Kidney glomerular epithelial cell (primary cell): Measurements from ENCODE around the gene LSM3.

Source experiments
- DNase-seq: peaks from one replicate; lab custom pipeline; 2025; lab: John Stamatoyannopoulos, UW

The LSM3 gene

DNA sequence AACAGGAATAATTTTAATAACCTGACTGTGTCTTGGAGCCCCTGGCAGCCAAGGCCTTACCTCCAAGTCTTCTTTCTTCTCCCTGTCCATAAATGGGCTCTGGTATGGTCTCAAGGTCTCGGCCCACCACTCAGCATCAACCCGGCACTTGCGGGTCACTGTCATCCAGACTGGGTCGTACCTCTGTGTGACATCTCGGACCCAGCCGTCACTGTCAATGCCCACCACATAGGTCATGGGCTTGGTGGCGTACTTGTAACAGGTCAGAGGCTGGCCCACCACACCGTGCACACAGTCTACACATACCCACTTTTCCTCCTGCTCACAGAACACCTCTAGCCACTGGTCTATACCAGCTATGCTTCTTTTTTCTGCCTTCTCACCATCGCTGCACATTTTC, 20.7 kb upstream of the LSM3 start:
- DNase-seq, result no peak

DNA sequence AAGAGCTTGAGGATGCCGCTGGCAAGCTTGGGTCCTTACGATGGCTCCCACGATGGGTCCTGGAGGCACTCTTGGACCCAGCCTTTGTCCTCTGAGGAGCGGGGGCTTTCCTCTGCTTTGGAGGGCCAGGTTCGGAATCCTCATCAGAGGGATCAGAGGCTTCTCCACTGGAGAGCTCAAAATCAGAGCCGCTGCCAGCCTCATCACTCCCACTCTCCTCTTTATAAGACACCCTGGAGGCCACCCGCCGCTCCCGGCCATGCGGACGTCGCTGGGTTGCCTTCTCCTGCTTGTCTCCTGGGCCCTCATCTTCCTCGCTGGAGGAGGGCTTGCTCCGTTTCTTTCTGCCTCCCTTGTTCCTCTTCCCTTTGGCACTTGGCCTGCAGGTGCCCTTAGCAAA, 20.2 kb upstream of the LSM3 start:
- no peak for DNase-seq

DNA sequence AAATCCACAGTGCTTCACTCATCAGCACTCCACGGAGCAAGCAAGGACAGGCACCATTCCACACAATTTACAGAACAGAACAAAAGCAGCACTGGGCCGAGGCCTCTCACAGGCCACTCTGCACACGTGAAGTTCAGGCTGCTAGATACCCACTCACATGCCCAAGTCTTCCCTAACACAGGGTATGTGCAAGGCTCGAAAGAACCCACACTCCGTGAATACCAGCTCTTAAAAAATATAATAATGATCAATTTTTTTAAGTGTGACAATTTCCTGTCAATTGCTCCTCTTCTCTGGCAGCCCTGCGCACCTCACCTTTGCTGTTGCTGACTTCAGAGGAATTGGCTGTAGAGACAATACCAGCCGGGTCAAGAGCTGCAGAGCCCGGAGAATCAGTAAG, 19.2 kb upstream of the LSM3 start:
- no peak for DNase-seq

DNA sequence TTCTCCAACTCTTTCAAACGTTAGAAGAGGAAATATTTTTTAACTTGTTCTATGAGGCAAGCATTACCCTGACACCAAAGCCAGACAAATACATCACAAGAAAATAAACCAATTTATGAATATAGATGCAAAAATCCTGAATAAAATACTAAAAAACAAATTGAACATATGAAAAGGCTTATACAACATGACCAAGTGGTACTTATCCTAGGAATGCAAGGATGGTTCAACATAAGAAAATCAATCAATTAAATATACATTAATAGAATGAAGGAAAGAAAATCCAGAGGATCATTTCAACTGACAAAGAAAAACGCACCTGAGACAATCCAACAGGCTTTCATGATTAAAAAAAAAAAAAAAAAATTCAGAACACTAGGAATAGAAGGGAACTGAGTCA, 17.3 kb upstream of the LSM3 start:
- no peak for DNase-seq

DNA sequence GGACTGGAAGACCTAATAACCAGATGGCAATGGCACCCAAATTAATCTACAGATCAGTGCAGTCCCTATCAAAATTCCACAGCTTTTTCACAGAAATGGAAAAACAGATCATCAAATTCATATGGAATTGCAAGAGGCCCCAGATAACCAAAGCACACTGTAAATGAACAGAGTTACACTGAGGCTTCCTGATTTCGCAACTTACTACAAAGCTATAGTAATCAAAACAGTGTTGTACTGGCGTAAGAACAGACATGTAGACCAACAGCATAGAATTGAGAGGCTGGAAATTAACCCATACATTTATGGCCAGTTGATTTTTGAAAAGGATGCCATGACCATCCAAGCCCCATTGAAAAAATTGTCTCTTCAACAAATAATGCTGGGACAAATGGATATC, 16.4 kb upstream of the LSM3 start:
- no peak for DNase-seq

DNA sequence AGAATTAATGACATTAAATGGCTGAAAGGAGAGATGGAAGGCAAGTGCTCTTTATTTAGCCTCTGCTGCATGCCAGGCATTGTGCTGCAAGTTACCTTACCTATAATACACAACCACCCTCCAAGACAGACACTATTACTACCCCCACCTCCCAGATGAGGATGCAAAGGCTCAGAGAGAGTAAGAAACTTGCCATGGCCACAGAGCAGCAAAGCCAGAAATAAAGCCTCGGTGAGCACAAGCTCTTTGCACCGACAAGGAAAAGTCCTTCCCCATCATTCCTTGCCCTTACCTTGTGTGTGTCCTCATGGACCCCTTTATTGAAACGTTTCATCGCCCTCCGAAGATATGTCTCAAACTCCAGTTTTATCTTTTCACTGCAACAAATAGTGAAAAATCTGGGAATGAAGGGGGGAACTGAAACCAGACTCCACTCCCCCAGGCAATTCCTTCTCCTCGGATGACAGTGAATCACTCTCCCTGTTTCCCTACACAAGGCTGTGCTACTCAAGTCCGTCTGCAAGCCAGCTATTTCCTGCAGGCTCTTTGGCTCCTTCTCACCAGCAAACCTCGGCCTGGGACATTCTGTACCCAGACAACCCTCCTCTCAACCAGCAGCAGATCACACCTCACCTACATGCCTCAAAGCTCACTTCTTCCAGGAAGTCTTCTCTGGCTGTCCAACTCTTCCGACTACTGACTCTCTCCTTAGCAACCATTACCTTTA, 11.6 kb upstream of the LSM3 start:
- DNase-seq, result no peak

DNA sequence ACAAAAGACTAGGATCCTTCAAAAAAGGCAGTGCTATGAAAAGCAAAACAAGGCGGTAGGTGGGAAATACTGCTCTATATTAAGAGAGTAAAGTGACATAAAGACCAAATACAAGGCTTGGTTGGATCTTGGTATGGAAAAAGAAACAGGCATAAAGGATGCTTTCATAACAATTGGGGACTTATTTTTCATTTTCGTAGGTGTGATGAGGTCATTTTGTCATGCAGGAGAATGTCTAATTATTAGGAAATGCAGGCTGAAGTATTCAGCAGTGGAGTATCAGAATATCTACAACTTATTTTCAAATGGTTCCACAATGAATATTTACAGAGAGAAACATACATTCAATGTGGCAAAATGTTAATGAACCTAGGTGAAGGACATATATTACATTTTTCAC, 9.2 kb upstream of the LSM3 start:
- DNase-seq, result no peak

DNA sequence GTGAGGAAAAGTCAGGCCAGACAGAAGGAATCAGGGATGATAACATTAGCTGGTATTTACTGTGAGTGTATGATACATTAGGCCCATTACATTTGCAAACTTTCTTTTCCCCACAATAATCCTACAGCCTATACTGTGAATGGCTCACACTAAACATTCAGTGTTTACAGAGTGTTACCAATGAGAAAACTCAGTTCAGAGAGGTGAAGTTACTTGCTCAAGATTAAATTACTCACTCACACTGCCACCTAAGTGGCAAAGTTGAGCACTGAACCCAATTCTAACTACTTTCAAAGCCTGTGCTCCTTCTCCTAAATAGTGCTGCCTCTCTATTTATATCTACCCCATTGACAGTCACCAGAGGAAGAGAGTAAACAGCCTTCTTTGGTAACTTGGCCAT, 8.7 kb upstream of the LSM3 start:
- no peak for DNase-seq

DNA sequence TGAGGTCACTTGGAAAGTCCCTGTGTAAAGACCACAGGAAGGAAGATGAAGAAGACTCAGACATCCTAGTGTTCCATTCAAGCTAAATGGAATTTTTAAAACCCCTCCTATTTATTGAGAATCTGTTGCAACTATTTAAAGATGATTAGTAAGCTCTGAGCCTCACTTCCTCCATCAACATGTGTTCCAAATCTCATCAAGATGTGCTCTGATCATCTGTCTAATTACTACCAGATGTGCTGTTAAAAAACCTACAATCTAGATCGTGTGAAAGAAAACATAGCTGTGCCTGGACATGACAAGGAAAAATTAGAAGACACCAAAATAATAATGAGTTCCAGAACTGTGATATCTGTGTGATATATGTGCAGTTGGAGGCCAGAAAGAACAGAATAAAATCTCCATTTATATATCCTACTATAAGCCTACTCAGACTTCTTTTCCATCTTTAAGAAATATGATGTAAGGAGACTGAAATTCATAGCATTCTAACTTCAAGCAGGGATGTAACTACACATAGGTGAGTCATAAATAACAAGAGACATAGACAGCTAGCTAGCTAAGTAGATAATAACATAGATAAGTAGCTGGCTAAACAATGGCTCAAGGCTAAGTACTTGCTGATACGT, 8.0 kb upstream of the LSM3 start:
- DNase-seq, result peak; percentile 17

DNA sequence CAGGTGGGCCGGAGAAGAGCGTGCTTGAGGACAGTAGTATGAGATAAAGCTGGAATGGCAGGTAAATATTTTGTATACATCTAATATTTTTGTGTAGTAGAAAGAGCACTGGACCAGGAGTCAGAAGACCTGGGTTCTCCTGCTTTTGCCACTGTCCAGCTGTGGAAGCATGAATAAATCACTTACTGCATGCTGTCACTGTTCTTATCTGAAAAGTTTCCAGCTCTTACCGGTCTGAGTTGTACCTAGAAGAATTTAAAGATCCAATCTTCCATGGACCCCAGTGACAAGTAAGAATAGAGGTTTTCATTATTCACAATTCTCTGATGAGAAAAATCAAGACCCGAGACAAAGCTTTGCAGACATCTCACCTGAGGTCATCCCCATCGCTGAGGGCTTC, 6.1 kb upstream of the LSM3 start:
- DNase-seq, result no peak

DNA sequence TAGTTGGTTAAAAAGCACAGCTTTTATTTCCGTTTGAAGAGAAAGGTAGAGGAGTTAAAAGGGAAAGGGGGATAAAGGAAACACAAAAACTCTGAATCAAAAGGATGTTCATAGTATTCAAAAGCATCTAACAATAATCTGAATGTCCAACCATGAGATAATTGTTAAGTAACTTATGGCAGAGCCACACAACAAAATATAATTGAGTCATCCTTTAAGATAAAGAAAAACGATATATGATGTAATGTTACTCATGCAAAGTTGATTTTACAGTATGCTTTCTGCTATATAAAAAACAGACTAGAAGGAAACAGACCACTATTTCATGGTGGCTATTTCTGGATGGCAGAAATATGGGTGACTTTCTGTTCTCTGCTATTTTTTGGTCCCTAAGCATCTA, 4.1 kb upstream of the LSM3 start:
- no peak for DNase-seq

DNA sequence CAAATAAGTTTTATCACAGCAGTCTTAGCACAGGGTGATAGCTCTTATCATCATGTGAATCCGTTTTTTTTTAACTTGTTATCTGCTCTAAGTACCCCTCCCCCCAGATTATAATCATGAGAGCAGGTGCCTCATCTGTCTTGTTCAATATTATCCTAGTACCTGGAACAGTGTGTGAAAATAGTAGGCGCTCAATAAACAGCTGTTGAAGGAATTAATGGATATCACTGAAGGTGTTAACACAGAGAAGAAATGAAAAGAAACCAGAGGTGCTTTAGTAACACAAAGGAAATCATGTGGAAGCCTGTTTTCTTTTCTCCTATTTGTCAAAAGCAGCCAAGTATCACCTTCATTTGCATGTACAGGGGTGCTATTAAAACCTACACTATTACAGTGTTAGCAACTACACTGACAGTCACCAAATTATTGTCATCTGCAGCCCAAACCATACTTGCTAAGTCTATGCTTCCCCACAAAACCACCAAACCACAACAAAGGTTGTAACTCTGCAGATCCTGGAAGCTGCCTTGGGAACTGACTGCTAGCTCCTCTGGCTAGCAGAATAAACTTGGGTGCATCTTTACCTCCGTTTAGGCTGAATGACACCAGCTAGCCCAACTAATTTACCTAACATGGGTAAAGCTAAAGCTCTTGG, 3.1 kb upstream of the LSM3 start:
- DNase-seq, result no peak

DNA sequence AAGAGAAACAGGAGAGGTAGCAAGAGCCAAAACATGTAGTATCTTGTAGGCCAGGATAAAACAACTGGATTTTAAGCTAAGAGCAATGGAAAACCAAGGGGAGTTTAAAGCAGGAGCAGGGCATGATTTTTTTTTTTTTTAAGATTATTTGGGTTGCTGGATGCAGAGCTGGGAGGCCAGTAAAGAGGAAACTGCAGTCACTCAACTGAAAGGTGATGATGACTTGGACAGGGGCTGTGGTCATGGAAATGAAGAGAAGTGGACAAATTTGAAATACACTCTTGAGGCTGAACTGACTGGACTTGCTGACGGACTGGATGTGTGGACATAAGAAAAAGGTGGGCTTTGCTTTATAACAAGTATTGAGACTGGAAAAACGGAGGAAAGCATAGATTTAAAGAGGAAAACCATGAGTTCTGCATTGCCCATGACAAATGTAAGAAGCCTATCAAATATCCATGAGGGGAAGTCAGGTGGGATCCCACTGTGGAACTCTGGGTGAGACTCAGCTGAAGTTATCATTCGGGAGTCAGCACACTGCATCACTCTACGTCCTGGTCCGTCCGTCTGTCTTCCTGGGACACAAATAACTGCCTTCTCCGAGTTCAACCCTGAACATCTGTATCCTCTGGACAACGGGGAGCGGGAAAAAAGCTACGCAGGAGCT, 904 bp upstream of the LSM3 start:
- DNase-seq, result no peak

DNA sequence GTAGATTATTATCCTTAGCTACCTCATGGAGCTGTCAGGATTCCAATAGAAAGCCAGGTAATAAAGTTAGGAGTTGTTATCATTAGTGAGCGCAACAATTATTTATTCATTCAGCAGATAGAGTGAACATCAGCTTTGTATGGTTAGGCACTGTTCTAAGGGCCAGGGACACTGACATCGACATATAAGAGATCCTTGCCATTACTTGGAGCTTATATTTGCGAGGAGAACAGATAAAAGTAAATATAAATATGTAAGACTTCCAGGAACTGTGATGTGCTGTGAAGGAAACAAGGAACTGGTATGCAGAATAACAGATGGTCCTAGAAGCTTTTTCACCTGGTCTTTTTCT, 473 bp downstream of the LSM3 start:
- no peak for DNase-seq

DNA sequence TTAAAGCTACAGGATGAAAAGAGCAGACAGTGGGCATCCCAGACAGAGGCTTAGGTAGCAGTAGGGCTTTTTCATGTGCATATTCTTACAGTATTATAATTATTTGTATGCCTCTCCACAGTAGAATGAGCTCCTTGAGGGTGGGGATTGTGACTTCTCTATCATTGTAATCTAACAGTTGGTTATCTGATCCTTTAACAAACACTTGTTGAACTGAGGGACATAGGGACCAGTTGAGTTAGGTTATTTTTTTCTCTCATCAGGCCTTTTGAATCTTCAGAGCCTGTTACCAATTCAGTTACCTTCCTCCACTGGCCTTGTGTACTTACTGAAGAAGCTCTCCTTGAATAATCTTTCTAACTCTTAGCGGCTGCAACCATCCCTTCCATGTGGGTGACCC, 1.2 kb downstream of the LSM3 start:
- DNase-seq, result no peak

DNA sequence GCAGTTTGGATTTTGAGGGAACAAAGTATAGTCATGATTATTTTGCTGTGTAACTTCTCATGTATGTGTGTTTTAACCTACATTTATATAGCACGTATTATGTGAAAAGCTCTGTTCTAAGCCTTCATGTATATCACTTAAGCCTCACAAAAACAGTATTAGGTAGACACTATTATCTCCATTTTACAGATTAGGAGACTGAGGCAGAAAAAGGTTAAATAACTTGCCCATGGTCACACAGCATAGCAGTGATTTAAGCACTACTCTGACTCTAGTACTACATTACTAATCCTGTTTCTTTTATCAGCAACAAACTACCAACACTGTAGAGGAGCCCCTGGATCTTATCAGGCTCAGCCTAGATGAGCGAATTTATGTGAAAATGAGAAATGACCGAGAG, 2.6 kb downstream of the LSM3 start:
- no peak for DNase-seq

DNA sequence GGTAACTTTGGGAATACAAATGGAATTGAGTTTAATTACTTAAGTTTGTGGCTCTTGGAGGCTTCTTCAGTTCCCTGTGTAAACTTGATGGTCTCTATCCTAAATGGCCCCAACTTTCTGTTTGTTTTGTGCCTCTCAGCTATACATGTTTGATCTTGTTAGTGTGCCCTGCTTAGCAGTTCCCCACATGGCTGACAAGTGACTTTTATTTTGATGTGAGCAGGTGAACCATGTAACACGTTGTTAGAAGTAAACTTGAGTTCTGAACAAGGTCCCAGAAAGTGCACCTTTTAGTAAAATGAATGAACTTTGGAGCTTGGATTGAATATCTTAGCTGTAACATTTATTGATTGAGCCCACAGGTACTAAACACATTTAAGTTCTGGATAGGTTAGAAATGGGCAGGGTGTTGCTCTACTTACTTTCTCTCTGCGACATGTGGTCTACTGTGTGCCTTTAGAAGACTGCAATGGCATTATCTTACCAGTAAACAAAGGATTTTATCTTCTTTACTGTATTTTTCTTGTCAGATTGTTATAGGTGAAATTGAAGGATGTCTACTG, 4.5 kb downstream of the LSM3 start:
- no peak for DNase-seq

DNA sequence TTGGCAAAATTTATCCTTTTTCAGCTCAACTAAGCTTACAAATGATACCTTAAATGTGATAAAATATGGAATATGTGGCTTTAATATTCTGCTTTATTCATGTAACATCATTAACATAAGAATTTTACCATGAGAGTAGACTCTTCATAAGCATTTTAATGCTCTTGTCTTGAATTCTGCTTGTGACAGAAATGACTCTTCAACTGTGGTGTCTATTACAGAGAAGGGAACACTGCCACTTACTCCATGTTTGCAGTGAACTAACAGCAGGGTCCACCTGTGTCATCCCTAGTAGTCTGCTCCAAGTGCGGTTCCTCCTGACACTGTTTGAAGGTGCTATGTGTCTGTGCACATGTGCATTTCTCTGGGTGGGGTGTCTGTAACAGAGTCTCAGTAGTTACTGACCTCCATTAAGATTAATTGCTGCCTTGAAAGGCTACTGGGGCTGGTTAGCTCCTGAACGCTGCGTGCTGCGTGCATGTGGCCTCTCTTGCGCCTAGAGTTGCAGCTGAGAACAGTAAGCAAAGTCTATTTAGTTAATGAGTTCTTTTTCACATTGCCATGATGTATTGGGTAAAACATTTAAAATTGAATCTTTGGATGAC, 8.3 kb downstream of the LSM3 start:
- no peak for DNase-seq

DNA sequence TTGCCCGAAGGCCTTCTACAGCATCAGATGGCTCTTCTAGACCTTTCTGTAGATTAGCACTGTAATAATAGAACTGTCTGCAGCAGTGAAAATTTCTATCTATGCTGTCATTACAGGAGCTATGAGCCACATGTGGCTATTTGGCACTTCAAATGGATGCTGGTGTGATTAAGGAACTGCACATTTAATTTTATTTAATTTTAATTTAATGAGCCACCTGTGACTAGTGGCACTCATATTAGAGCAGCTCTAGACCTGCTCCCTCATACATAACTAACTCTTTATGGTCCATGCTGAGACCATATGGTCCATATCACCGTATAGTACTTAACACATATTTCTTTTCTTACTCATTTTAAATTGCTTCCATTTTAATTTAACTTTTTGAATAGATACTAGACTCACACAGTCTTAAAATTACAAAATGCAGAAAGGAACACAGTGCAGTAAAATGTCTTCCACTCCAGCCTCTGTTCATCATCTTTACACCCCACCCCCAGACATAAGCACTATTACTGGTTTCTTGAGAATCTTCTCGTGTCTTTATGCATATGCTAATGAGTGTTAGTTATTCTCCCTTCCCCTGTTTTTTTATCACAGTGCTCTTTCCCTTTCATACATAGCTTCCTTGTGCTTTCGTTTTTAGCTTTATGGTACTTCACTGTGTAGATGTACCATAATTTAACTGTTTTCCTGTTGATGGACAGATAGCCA, 9.6 kb downstream of the LSM3 start:
- DNase-seq, result no peak

DNA sequence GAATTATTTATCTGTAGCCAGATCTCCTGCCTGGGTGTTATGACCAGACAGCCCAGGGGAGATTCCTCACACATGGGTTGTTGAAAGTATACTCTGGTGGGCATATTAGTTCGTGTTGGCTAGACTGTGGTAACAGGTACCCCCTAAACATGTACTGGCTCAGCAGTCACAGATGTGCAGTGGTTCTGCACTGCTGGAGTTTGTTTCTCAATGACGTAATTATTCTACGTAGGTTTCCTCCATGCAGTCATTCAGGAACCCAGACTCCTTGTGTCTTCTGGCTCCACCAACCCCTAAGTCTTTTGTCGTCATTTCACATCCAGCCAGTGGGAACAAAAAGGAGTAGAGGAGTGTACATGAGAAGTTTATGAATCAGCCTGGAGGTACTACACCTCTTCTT, 16.2 kb downstream of the LSM3 start:
- peak; percentile 42 for DNase-seq

DNA sequence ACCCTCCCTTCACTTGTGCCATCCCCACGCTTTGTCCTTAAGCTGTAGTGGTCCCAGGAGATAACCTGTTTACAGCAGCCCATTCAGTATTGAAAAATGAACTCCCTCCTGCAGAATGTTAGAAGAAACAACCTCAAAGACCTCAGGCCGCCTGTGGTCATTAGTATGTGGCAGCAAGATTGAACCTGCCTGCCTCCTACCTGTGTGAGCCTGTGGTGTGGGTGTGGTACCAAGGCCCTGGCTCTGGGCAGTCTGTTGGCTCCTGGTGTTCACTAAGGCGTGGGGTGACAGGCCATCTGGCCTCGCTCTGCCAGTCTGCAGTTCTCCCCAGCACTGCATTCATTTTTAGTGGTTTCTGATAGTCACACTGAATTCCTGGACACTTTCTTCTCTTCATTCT, 21.0 kb downstream of the LSM3 start:
- DNase-seq, result no peak

DNA sequence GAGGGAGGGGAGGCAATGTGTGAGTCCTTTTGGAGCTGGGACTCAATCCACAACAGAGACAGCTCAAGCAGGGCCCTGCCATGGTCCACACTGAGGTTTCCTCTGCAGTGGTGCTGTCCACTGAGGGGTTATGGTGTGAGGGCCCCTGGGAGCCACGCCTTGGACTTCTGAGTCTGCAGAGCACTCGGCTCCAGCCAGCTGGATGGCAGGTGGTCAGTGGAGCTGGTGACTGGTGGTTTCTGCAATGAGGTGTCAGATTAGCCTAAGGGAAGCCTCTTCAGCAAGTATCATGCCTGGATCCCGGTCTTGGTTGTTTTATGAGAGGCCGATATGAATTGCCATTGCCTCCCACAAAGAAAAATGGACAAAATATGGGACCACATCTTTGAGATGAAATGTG, 21.7 kb downstream of the LSM3 start:
- DNase-seq, result no peak
